ENCODE results near the gene DSCAML1.

Gene DSCAML1

DNA sequence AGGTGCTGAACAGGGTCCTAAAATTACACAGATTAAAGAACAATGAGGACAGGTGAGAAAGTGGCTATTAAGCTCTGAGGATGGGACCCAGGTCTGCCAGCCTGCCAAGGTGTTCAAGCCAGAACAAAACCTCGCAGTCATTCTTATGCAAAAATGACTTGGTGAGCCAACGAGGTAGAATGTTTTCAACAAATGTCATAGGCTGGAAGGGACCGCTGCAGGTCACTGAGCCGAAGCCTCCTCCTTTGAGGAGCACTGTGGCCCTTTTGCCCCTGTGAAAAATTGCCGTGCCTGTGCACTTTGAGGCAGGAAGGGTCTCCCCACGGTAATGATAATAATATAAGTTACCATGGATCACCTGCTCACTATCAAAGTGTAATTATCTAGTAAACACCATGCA, 216.2 kb downstream of the DSCAML1 start:
- Histone ChIP-seq H3K4me1 (ENCODE audit: control insufficient read depth, insufficient read depth, low read length) (peaks cover 13% of the 10 kb centered on the region), H3K4me3 (ENCODE audit: low read depth, low read length) (no peak overlapping the region), H3K9ac (ENCODE audit: low read depth, low read length) (no peak overlapping the region), H3K36me3 (ENCODE audit: control insufficient read depth, insufficient read depth, low read length) (no peaks in the 10 kb centered on the region), H3K27me3 (ENCODE audit: control insufficient read depth, insufficient read depth, low read length) (peaks cover 13% of the 10 kb centered on the region), H3K9me3 (ENCODE audit: control insufficient read depth, insufficient read depth, low read length) (no peaks in the 10 kb centered on the region)

DNA sequence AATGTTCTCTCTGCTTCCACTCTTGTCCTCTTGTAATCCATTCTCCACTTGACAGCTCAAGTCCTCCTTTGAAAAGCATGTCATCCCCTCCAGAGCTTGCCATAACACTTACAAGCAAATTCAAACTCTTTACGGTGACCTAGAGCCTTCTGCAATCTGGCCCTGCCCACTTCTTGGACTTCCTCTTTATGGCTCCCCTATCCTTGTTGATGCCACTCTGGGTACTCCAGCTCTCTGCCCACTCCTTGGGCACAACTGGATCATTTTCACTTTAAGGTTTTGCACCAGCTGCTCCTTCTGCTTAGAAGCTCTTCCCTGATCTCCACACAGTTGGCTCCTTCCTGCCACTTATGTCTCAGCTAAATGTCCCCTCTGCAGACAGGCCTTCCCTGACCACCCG, 217.9 kb downstream of the DSCAML1 start:
- H3K36me3 ChIP-seq (ENCODE audit: control insufficient read depth, insufficient read depth, low read length): no peaks in the 10 kb centered on the region
- H3K4me1 ChIP-seq (ENCODE audit: control insufficient read depth, insufficient read depth, low read length): peaks cover 10% of the 10 kb centered on the region
- H3K27me3 ChIP-seq (ENCODE audit: control insufficient read depth, insufficient read depth, low read length): peaks cover 3% of the 10 kb centered on the region
- no peak overlapping the region for H3K4me3 ChIP-seq (ENCODE audit: low read depth, low read length)
- H3K9ac ChIP-seq (ENCODE audit: low read depth, low read length): no peak overlapping the region
- H3K9me3 ChIP-seq (ENCODE audit: control insufficient read depth, insufficient read depth, low read length): no peaks in the 10 kb centered on the region

DNA sequence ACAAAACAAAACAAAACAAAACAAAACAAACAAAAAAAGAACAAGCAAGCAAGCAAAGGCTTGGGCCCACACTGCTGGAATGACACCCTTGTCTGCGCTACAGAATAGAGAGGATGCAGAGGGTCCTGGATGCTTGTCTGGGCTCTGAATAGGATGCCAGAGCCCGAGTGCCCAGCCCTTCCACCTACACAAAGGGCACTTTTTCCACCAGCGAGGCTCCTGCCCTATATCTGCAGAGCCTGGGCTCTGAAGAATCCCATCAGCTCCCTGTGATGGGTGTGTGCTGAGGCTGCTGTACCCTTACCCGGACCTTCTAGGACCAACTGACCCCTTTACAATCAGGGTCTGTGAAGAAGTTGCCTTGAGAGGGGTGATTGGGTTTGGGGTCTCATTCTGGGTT, 221.2 kb downstream of the DSCAML1 start:
- Histone ChIP-seq H3K4me3 (ENCODE audit: low read depth, low read length) (no peak overlapping the region), H3K9ac (ENCODE audit: low read depth, low read length) (no peak overlapping the region), H3K36me3 (ENCODE audit: control insufficient read depth, insufficient read depth, low read length) (no peaks in the 10 kb centered on the region), H3K4me1 (ENCODE audit: control insufficient read depth, insufficient read depth, low read length) (no peaks in the 10 kb centered on the region), H3K9me3 (ENCODE audit: control insufficient read depth, insufficient read depth, low read length) (no peaks in the 10 kb centered on the region), H3K27me3 (ENCODE audit: control insufficient read depth, insufficient read depth, low read length) (no peaks in the 10 kb centered on the region)

DNA sequence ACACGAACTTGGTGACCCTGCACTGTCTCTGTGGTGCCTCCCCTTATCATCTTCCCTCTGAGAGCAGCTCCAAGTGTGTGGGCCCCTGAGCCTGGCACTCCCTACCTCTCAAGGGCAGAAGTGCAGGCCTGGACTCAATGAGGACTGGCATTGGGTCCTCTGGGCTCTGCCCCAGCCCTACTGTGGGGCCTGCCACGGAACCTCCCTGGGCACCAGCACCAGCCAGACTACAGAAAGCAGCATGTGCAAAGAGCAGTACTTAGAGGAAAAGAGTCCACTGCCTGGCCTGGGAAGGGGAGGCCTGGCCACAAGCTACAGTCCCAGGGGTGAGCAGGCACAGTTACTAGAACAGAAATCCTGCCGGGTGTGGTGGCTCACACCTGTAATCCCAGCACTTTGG, 222.5 kb downstream of the DSCAML1 start:
- H3K4me3 ChIP-seq (ENCODE audit: low read depth, low read length): no peak overlapping the region
- H3K4me1 ChIP-seq (ENCODE audit: control insufficient read depth, insufficient read depth, low read length): no peaks in the 10 kb centered on the region

DNA sequence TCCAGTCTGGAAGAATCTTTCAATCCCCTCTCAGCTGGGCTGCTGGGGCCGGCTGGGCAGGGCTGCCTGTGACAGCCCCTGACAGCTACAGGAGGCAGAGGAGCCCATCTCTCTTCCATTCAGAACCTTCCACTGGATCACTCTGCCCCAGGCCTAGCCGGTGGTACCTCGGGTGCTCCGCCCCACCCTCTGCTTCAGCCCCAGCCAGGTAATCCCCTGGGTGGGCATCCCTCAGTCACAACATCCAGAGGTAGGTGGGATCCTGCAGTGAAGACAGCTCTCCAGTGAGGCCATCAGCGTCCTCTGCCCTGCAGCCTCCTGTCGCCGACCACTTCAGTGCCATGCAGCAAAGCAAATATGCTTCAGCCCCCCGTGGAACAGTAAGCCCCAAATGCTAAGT, 223.7 kb downstream of the DSCAML1 start:
- Histone ChIP-seq H3K4me1 (ENCODE audit: control insufficient read depth, insufficient read depth, low read length) (no peaks in the 10 kb centered on the region), H3K9me3 (ENCODE audit: control insufficient read depth, insufficient read depth, low read length) (no peaks in the 10 kb centered on the region), H3K36me3 (ENCODE audit: control insufficient read depth, insufficient read depth, low read length) (no peaks in the 10 kb centered on the region), H3K9ac (ENCODE audit: low read depth, low read length) (no peak overlapping the region), H3K27me3 (ENCODE audit: control insufficient read depth, insufficient read depth, low read length) (no peaks in the 10 kb centered on the region), H3K4me3 (ENCODE audit: low read depth, low read length) (no peak overlapping the region)

More for the DNA sequence above, 222.5 kb downstream of the DSCAML1 start:
- H3K9me3 ChIP-seq (ENCODE audit: control insufficient read depth, insufficient read depth, low read length): no peaks in the 10 kb centered on the region
- H3K9ac ChIP-seq (ENCODE audit: low read depth, low read length): no peak overlapping the region
- no peaks in the 10 kb centered on the region for H3K27me3 ChIP-seq (ENCODE audit: control insufficient read depth, insufficient read depth, low read length)
- H3K36me3 ChIP-seq (ENCODE audit: control insufficient read depth, insufficient read depth, low read length): no peaks in the 10 kb centered on the region

DNA sequence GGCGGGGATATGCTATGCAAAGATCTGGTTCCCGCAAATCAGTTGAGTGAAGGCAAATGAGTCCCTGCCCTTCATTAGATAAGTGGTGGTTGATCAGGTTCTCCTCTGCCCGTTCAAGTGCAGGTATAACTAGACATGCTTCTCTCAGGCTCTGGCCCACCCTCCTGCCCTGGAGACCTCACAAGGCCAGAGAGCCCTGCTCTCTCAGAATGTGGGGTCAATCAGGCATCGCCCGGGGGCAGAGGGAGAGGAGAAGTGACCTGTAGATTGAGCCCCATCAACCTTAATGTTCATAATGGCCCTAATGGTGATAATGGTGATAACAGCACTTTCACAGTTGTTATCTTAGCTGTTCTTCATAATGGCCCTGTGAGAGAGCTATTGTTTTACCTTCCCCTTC, 224.3 kb downstream of the DSCAML1 start:
- H3K9me3 ChIP-seq (ENCODE audit: control insufficient read depth, insufficient read depth, low read length): no peaks in the 10 kb centered on the region
- no peaks in the 10 kb centered on the region for H3K36me3 ChIP-seq (ENCODE audit: control insufficient read depth, insufficient read depth, low read length)
- H3K27me3 ChIP-seq (ENCODE audit: control insufficient read depth, insufficient read depth, low read length): no peaks in the 10 kb centered on the region
- no peak overlapping the region for H3K4me3 ChIP-seq (ENCODE audit: low read depth, low read length)
- H3K9ac ChIP-seq (ENCODE audit: low read depth, low read length): no peak overlapping the region
- no peaks in the 10 kb centered on the region for H3K4me1 ChIP-seq (ENCODE audit: control insufficient read depth, insufficient read depth, low read length)

DNA sequence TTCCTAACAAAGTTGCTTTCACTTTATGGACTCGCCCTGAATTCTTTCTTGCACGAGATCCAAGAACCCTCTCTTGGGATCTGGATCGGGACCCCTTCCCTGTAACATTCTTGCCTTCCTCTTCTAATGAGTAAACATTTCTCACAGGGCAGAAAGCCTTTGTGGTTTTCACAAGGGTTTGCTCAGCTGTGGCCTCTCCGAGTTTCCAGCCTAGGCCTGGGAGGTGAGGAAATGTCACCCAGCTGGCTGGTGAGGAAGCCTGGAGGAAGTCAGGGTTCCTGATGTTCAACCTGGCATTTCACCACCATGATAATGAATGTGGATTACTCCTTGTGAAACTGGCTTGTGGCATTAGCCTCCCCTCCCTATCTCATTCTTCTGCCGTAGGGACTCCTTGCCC, 224.9 kb downstream of the DSCAML1 start:
- Histone ChIP-seq H3K4me3 (ENCODE audit: low read depth, low read length) (no peak overlapping the region), H3K27me3 (ENCODE audit: control insufficient read depth, insufficient read depth, low read length) (no peaks in the 10 kb centered on the region), H3K36me3 (ENCODE audit: control insufficient read depth, insufficient read depth, low read length) (no peaks in the 10 kb centered on the region), H3K9me3 (ENCODE audit: control insufficient read depth, insufficient read depth, low read length) (no peaks in the 10 kb centered on the region), H3K4me1 (ENCODE audit: control insufficient read depth, insufficient read depth, low read length) (no peaks in the 10 kb centered on the region), H3K9ac (ENCODE audit: low read depth, low read length) (no peak overlapping the region)

DNA sequence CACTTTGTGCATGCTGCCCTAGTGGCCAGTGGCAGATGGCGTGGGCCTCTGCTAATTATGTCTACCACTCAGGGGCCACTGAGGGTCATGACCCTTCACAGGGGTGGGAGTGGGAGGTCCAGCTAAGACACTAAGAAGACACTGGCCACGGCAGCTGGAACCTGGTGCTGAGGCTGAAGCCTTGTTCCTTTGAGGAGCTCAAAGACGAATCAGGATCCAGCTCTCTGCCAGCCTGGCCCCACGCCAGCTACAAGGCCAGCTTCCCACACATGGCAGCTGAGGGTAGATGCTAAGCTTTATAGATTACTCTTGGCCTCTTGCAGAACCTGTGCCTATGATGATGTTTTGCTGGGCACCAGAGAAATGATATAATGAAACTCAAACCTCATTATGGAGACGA, 226.3 kb downstream of the DSCAML1 start:
- no peaks in the 10 kb centered on the region for H3K4me1 ChIP-seq (ENCODE audit: control insufficient read depth, insufficient read depth, low read length)
- H3K9ac ChIP-seq (ENCODE audit: low read depth, low read length): no peak overlapping the region
- H3K36me3 ChIP-seq (ENCODE audit: control insufficient read depth, insufficient read depth, low read length): no peaks in the 10 kb centered on the region
- H3K4me3 ChIP-seq (ENCODE audit: low read depth, low read length): no peak overlapping the region
- no peaks in the 10 kb centered on the region for H3K9me3 ChIP-seq (ENCODE audit: control insufficient read depth, insufficient read depth, low read length)
- H3K27me3 ChIP-seq (ENCODE audit: control insufficient read depth, insufficient read depth, low read length): no peaks in the 10 kb centered on the region

DNA sequence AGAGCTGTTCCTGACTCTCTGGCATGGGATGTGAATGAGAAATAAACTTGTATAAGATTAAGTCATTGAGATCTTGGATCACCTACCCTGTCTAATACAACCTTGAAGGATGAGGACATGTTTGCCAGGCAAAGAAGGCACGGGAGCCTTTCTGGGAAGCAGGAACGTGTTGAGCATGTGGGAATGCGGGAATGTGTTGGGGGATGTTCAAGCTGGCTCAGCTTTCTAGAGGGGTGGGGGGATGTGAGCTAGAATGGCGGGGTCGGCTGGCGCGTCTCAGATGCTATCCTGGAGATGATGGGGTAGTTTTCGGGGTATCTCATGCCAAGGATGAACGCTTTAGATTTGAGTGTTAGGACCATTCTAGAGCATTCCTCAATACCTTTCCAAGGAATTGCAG, 227.1 kb downstream of the DSCAML1 start:
- Histone ChIP-seq H3K4me1 (ENCODE audit: control insufficient read depth, insufficient read depth, low read length) (no peaks in the 10 kb centered on the region), H3K9me3 (ENCODE audit: control insufficient read depth, insufficient read depth, low read length) (no peaks in the 10 kb centered on the region), H3K27me3 (ENCODE audit: control insufficient read depth, insufficient read depth, low read length) (no peaks in the 10 kb centered on the region), H3K36me3 (ENCODE audit: control insufficient read depth, insufficient read depth, low read length) (no peaks in the 10 kb centered on the region), H3K4me3 (ENCODE audit: low read depth, low read length) (no peak overlapping the region), H3K9ac (ENCODE audit: low read depth, low read length) (no peak overlapping the region)

DNA sequence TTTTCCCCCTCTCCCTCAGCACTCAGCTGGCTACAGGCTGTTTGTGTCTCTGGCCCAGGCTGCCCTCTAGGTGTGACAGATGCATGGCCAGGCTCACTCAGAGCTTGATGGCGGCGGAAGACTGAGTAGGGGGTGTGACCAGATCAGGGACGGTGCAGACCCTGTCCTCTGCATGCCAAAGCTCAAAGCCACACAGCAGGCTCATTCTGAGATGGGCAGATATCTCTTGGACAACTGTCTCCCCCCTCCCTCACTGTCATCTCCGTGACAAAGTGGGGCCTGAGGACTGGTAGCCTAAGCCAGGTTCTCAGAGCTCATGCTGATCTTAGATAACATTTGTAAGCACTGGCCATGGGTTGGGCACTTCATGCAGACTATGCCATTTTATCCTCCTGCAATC, 231.3 kb downstream of the DSCAML1 start:
- Histone ChIP-seq H3K9ac (ENCODE audit: low read depth, low read length) (no peak overlapping the region), H3K9me3 (ENCODE audit: control insufficient read depth, insufficient read depth, low read length) (no peaks in the 10 kb centered on the region), H3K4me1 (ENCODE audit: control insufficient read depth, insufficient read depth, low read length) (no peaks in the 10 kb centered on the region), H3K27me3 (ENCODE audit: control insufficient read depth, insufficient read depth, low read length) (no peaks in the 10 kb centered on the region), H3K4me3 (ENCODE audit: low read depth, low read length) (no peak overlapping the region), H3K36me3 (ENCODE audit: control insufficient read depth, insufficient read depth, low read length) (no peaks in the 10 kb centered on the region)

DNA sequence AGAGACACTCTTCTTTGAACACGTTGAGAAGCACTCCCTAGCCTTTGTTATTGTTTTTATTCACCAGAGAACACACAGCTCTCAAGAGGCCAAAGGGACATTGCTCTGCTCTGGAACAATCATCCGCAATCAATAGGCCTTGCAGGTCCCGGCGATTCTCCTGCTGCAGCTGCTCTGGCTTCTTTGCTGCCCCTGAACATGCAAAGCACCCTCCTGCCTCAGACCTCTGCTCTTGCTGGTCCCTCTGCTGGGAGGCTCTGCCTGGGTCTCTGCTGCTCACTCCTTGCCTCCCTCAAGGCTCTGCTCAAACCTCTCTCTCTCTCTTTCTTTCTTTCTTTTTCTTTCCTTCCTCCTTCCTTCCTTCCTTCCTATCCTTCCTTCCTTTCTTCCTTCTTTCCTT, 232.7 kb downstream of the DSCAML1 start:
- no peaks in the 10 kb centered on the region for H3K36me3 ChIP-seq (ENCODE audit: control insufficient read depth, insufficient read depth, low read length)
- H3K9ac ChIP-seq (ENCODE audit: low read depth, low read length): no peak overlapping the region
- no peaks in the 10 kb centered on the region for H3K27me3 ChIP-seq (ENCODE audit: control insufficient read depth, insufficient read depth, low read length)
- no peak overlapping the region for H3K4me3 ChIP-seq (ENCODE audit: low read depth, low read length)
- peaks cover 3% of the 10 kb centered on the region for H3K4me1 ChIP-seq (ENCODE audit: control insufficient read depth, insufficient read depth, low read length)
- H3K9me3 ChIP-seq (ENCODE audit: control insufficient read depth, insufficient read depth, low read length): no peaks in the 10 kb centered on the region

DNA sequence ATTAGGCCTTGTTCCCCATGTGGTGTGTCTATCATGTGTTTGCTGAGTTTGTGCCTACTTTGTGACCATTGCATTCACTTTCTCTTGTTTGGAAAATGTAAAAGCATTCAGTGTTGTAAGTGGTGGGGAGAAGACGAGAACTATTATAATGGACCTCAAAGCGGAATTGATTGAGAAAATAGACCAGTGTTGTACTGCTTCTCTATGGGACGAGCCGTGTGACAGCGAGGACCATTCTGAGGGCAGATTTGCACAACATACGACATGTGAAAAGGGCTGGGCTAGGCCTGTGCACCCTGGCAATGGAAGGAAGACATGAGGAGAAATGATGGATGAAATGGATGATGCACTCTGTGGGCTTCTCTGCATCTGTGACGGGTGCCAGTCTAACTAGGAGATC, 233.5 kb downstream of the DSCAML1 start:
- H3K27me3 ChIP-seq (ENCODE audit: control insufficient read depth, insufficient read depth, low read length): no peaks in the 10 kb centered on the region
- no peak overlapping the region for H3K4me3 ChIP-seq (ENCODE audit: low read depth, low read length)
- peaks cover 3% of the 10 kb centered on the region for H3K4me1 ChIP-seq (ENCODE audit: control insufficient read depth, insufficient read depth, low read length)
- H3K36me3 ChIP-seq (ENCODE audit: control insufficient read depth, insufficient read depth, low read length): no peaks in the 10 kb centered on the region
- no peak overlapping the region for H3K9ac ChIP-seq (ENCODE audit: low read depth, low read length)
- no peaks in the 10 kb centered on the region for H3K9me3 ChIP-seq (ENCODE audit: control insufficient read depth, insufficient read depth, low read length)

DNA sequence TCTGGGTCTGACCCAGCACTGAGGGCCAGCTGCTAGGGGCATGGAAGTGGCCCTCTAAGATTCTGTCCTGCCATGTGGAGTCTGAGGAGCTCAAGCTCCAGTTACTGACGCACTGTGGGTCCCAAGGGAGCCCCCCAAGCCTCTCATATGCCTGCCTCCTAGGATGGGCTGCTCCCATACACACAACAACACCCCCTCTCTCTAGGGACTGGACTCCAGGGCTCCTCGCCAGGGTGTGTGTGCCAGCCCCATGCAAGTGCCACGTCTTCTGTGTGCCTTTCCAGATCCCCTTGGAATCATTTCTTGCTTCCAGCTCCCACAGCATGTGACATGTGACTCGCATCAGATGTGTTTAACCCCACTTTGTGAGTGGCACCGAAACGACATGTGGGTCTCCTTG, 234.9 kb downstream of the DSCAML1 start:
- Histone ChIP-seq H3K4me1 (ENCODE audit: control insufficient read depth, insufficient read depth, low read length) (peaks cover 3% of the 10 kb centered on the region), H3K27me3 (ENCODE audit: control insufficient read depth, insufficient read depth, low read length) (no peaks in the 10 kb centered on the region), H3K9ac (ENCODE audit: low read depth, low read length) (no peak overlapping the region), H3K9me3 (ENCODE audit: control insufficient read depth, insufficient read depth, low read length) (no peaks in the 10 kb centered on the region), H3K4me3 (ENCODE audit: low read depth, low read length) (no peak overlapping the region), H3K36me3 (ENCODE audit: control insufficient read depth, insufficient read depth, low read length) (no peaks in the 10 kb centered on the region)

Measured in iPS-15b (cell line).